Natural killer cell (primary cell): ENCODE results near the gene LRRC10B. TPM values are rescaled to one million over a fixed set of nuclear protein-coding genes. Genes with fewer than 3 reads are reported as not detected.

Experiments used
- ATAC-seq, 3 donors: fragments of 150-1000 bp in 2 of 3; fragments of 200-7000 bp in 1 of 3; cut with Tn5 transposase; 1 replicate in 1 of 3; 2 replicates in 2 of 3; pipeline ENCODE4 v1.10.0; 2021; ENCODE audit warnings: mild to moderate bottlenecking in 2 of 3, moderate library complexity in 2 of 3
- DNase-seq, 2 donors: peaks; one replicate each; pipeline versions ENCODE4 v3.0.0 to v3.0.0-alpha.2; 2013 to 2021; ENCODE audit warnings: mixed read lengths in 1 of 2
- H3K27ac ChIP-seq: one replicate; pipeline ENCODE4 v1.5.1; 2013; ENCODE audit warnings: mild to moderate bottlenecking, low read length
- H3K27me3 ChIP-seq: one replicate; pipeline ENCODE4 v1.6.1; 2013; ENCODE audit warnings: low read length; ENCODE audit not compliant: control insufficient read depth, insufficient read depth
- H3K36me3 ChIP-seq: one replicate; pipeline ENCODE4 v1.6.1; 2013; ENCODE audit warnings: low read length; ENCODE audit not compliant: control insufficient read depth, insufficient read depth
- H3K4me1 ChIP-seq: one replicate; pipeline ENCODE4 v1.6.1; 2013; ENCODE audit warnings: low read length; ENCODE audit not compliant: control insufficient read depth, insufficient read depth
- H3K4me3 ChIP-seq: one replicate; pipeline ENCODE4 v1.5.1; 2013; ENCODE audit warnings: low read length
- H3K9me3 ChIP-seq: one replicate; pipeline ENCODE4 v1.6.1; 2013; ENCODE audit warnings: low read length; ENCODE audit not compliant: control insufficient read depth, insufficient read depth
- H3K27ac Mint-ChIP-seq, 2 donors: one replicate each; pipeline ENCODE4 v1.8.0; 2022; ENCODE audit warnings: mild to moderate bottlenecking in 2 of 2, mixed read lengths in 2 of 2, moderate library complexity in 1 of 2
- H3K27me3 Mint-ChIP-seq, 2 donors: one replicate each; pipeline ENCODE4 v1.8.0; 2022; ENCODE audit warnings: low read depth in 2 of 2, mixed read lengths in 2 of 2
- H3K36me3 Mint-ChIP-seq: one replicate; pipeline ENCODE4 v1.8.0; 2022; ENCODE audit warnings: mixed read lengths
- H3K4me1 Mint-ChIP-seq, 2 donors: one replicate each; pipeline ENCODE4 v1.8.0; 2022; ENCODE audit warnings: mixed read lengths in 2 of 2
- H3K4me3 Mint-ChIP-seq: one replicate; pipeline ENCODE4 v1.8.0; 2022; ENCODE audit warnings: mild to moderate bottlenecking, moderate library complexity, mixed read lengths
- H3K9me3 Mint-ChIP-seq, 2 donors: one replicate each; pipeline ENCODE4 v1.8.0; 2022; ENCODE audit warnings: mixed read lengths in 2 of 2
- WGBS: methylation state at CpG from one replicate; pipeline ENCODE4 v1.1.7; 2013; ENCODE audit warnings: missing lambda C conversion rate; ENCODE audit not compliant: insufficient coverage; 5-methylcytosine and 5-hydroxymethylcytosine counted together
- intact Hi-C: fragments of 100-400 bp; cut with micrococcal nuclease; formaldehyde crosslinking; loops from one replicate; pipeline ENCODE4 v1.14.2; 2022
- total RNA-seq, 4 donors: library from RNA; stranded (reverse); fragments of 120-200 nt in 1 of 4; gene quantifications; one replicate each; pipeline versions ENCODE4 v1.2.3 to v1.2.4, GENCODE V29; 2013 to 2022
- TF ChIP-seq, protein P1 (sequence below): fragments of 200-600 bp; IDR thresholded peaks from one replicate; pipeline ENCODE4 v1.8.0; 2022; ENCODE audit warnings: antibody characterized with exemption

LRRC10B gene
- total RNA-seq, 3 donors from 2014 or later (not counting 1 experiment from before 2014, with no cell fraction given) = not detected

- H3K4me1 ChIP-seq = no peaks in the 10 kb centered on the region
- WGBS = 71% methylated on average over 17 of the region's 17 CpGs
- H3K4me3 ChIP-seq = no peak overlapping the region
- ATAC-seq (no peak), DNase-seq (no peak)
- intact Hi-C loops = no loop called here
- no peak overlapping the region for H3K4me3 Mint-ChIP-seq
- H3K9me3 ChIP-seq = no peaks in the 10 kb centered on the region
- no peaks in the 10 kb centered on the region for H3K9me3 Mint-ChIP-seq
- no peak overlapping the region for H3K27ac ChIP-seq
- no peaks in the 10 kb centered on the region for H3K36me3 Mint-ChIP-seq
- H3K27me3 Mint-ChIP-seq = peaks cover 15 to 18% of the 10 kb centered on the region in 2 donors
- H3K4me1 Mint-ChIP-seq = peaks cover 0 to 4% of the 10 kb centered on the region in 2 donors
- H3K36me3 ChIP-seq = no peaks in the 10 kb centered on the region
- TF ChIP-seq, protein P1, sequence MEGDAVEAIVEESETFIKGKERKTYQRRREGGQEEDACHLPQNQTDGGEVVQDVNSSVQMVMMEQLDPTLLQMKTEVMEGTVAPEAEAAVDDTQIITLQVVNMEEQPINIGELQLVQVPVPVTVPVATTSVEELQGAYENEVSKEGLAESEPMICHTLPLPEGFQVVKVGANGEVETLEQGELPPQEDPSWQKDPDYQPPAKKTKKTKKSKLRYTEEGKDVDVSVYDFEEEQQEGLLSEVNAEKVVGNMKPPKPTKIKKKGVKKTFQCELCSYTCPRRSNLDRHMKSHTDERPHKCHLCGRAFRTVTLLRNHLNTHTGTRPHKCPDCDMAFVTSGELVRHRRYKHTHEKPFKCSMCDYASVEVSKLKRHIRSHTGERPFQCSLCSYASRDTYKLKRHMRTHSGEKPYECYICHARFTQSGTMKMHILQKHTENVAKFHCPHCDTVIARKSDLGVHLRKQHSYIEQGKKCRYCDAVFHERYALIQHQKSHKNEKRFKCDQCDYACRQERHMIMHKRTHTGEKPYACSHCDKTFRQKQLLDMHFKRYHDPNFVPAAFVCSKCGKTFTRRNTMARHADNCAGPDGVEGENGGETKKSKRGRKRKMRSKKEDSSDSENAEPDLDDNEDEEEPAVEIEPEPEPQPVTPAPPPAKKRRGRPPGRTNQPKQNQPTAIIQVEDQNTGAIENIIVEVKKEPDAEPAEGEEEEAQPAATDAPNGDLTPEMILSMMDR = no peak
- no peak overlapping the region for H3K27ac Mint-ChIP-seq
- H3K27me3 ChIP-seq = no peaks in the 10 kb centered on the region
Measured at GRCh38 chr11:61535998-61536675, 27.6 kb downstream of the LRRC10B start.

DNA sequence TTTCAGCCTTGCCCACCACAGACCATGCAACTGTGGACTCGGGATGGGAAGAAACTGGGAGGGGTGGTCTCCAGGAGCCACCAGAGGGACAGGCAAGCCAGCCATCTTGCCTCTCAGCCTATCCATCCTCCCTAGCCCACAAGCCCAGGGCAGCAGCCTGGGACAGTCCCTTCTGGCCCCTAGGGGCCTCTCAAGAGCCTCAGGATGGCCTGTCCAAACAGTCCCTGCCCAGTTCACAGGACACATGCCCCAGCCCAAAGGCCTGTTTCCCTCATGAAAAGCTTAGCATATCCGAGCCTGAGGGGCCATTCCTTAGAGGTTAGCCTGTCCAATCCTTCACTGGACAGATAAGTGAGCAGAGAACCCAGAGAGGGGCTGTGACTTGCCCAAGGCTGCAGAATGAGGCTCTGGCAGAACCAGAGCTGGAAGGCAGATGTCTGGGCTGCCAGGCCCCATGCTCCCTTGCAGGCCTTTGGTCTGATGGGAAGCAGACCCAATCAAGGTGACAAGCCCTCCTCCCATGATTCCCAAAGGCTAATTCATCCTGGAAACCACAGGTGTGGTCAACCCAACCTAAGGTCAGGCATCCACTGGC, 28.2 kb downstream of the LRRC10B start:
- H3K4me3 Mint-ChIP-seq = no peak overlapping the region
- no peak overlapping the region for H3K27ac Mint-ChIP-seq
- intact Hi-C loops = no loop called here
- TF ChIP-seq, protein P1 = no peak
- Histone ChIP-seq H3K4me1 (no peaks in the 10 kb centered on the region), H3K27ac (no peak overlapping the region), H3K36me3 (no peaks in the 10 kb centered on the region), H3K27me3 (no peaks in the 10 kb centered on the region), H3K4me3 (no peak overlapping the region), H3K9me3 (no peaks in the 10 kb centered on the region)
- WGBS = 77% methylated on average over 2 of the region's 2 CpGs
- peaks cover 0 to 4% of the 10 kb centered on the region in 2 donors for H3K4me1 Mint-ChIP-seq
- no peaks in the 10 kb centered on the region for H3K9me3 Mint-ChIP-seq
- peaks cover 15 to 23% of the 10 kb centered on the region in 2 donors for H3K27me3 Mint-ChIP-seq
- DNase-seq (no peak), ATAC-seq (no peak)
- H3K36me3 Mint-ChIP-seq = no peaks in the 10 kb centered on the region

GRCh38 chr11:61537326-61537725, 28.8 kb downstream of the LRRC10B start:
- H3K4me3 Mint-ChIP-seq = no peak overlapping the region
- peaks cover 0 to 4% of the 10 kb centered on the region in 2 donors for H3K4me1 Mint-ChIP-seq
- 85% methylated on average over 8 of the region's 8 CpGs for WGBS
- DNase-seq (no peak), ATAC-seq (no peak)
- intact Hi-C loops = no loop called here
- no peaks in the 10 kb centered on the region for H3K9me3 Mint-ChIP-seq
- no peaks in the 10 kb centered on the region for H3K36me3 ChIP-seq
- H3K27ac Mint-ChIP-seq = no peak overlapping the region
- TF ChIP-seq, protein P1 = no peak
- peaks cover 15 to 23% of the 10 kb centered on the region in 2 donors for H3K27me3 Mint-ChIP-seq
- H3K27me3 ChIP-seq = no peaks in the 10 kb centered on the region
- no peaks in the 10 kb centered on the region for H3K4me1 ChIP-seq
- H3K36me3 Mint-ChIP-seq = no peaks in the 10 kb centered on the region
- no peak overlapping the region for H3K27ac ChIP-seq
- no peak overlapping the region for H3K4me3 ChIP-seq
- no peaks in the 10 kb centered on the region for H3K9me3 ChIP-seq

GRCh38 chr11:61538636-61538961, 30.1 kb downstream of the LRRC10B start:
- intact Hi-C loops = no loop called here
- Mint-ChIP-seq H3K36me3 (no peaks in the 10 kb centered on the region), H3K9me3 (no peaks in the 10 kb centered on the region), H3K4me1 (peaks cover 0 to 4% of the 10 kb centered on the region in 2 donors), H3K27ac (no peak overlapping the region), H3K27me3 (peaks cover 15 to 23% of the 10 kb centered on the region in 2 donors), H3K4me3 (no peak overlapping the region)
- TF ChIP-seq, protein P1 = no peak
- no peaks in the 10 kb centered on the region for H3K36me3 ChIP-seq
- H3K4me3 ChIP-seq = no peak overlapping the region
- no peaks in the 10 kb centered on the region for H3K9me3 ChIP-seq
- no peak for DNase-seq
- H3K27me3 ChIP-seq = no peaks in the 10 kb centered on the region
- WGBS = 88% methylated on average over 9 of the region's 9 CpGs
- no peaks in the 10 kb centered on the region for H3K4me1 ChIP-seq
- no peak for ATAC-seq
- no peak overlapping the region for H3K27ac ChIP-seq
